DMS153 treated with DMSO at 0.1 percent for 48 hours (cell line): Measurements from ENCODE around the gene SNRK.

ENCODE experiments used
- DNase-seq: peaks from one replicate; lab custom pipeline; 2025; ENCODE audit not compliant: unreplicated experiment; lab: John Stamatoyannopoulos, UW

Gene SNRK

GRCh38 chr3:43369404-43370292 lies 83.3 kb downstream of the SNRK start:
- DNase-seq = no peak

DNA sequence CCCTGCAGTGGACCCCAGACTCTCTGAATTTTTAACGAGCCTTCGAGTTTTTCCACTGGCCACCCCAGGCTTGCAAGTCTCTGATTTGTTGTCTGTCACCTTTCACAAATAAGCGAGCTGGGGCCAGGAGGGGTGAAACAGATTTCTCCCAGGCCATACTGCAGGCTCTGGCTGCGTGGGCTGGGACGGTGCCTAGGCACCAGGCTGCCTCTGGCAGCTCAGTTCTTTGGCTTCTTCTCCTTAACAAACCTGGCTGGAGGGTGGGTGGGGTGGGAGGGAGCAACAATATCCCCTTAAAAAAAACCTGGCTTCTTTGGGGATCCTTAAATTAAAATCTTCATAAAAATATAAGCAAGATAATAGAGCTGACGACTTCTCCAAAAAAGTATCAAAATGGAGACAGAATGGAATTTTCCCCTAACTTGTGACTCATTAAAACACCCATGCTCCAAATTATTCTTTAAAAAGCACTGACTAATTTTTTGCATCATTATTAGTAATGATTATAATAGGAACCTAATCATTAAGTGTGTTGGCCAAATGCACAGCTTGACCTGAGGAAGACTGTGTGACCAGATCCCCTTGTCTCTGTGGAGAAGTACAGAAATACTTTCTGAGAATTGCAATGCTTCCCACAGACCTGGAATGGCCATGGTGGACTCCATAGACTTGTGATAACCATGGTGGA lies 84.1 kb downstream of the SNRK start:
- DNase-seq = no peak

DNA sequence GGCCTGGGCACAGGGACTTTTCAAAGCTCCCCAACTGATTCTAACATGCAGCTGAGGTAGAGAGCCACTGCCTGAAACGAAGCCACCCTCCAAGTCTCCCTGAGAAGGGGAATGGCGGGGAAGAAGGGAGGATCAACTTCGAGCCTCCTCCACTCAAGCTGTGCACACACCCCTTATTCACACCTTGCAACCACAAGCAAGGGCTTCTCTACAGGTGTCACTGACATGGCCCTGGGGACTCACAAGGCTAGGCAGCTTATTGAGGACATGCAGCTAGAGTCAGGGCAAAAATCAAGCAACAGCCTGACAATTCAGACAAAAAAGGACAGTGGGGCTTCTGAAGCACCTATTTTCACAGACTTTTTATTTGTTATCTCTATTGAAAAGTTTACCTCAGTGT lies 85.2 kb downstream of the SNRK start:
- no peak for DNase-seq

DNA sequence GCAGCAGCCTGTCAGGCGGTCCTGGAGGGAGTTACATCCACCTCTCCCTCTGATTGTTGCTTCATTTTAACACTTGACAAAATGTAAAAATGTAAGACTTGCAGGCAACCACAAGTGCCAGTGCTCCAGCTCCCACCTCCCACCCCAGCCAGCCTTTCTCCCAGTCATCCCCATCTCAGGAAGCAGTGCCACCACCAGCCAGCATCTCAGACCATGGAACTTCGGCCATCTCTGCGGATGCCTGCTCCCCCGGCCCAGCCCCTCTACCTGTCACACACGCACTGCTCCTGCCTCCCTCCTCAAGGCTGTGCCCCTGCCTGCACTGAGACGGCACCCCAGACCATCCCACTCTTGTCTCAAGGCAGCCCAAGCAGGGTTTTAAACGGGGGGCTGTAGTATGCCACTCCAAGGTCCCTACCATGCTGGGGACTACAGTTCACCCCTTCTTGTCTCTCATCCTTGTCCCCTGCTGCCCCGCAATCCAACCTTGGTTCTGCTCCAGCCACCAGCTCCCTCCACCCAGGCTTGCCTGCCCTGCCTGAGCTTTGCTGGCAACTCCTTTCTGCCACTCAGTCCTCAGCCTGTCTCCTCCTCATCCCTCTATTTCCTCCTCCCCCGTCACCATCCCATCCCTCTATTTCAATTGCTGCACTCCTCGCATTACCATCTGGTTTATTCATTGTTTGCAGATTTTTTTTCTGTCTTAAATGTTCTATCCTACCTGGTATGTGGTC lies 85.8 kb downstream of the SNRK start:
- DNase-seq = no peak

DNA sequence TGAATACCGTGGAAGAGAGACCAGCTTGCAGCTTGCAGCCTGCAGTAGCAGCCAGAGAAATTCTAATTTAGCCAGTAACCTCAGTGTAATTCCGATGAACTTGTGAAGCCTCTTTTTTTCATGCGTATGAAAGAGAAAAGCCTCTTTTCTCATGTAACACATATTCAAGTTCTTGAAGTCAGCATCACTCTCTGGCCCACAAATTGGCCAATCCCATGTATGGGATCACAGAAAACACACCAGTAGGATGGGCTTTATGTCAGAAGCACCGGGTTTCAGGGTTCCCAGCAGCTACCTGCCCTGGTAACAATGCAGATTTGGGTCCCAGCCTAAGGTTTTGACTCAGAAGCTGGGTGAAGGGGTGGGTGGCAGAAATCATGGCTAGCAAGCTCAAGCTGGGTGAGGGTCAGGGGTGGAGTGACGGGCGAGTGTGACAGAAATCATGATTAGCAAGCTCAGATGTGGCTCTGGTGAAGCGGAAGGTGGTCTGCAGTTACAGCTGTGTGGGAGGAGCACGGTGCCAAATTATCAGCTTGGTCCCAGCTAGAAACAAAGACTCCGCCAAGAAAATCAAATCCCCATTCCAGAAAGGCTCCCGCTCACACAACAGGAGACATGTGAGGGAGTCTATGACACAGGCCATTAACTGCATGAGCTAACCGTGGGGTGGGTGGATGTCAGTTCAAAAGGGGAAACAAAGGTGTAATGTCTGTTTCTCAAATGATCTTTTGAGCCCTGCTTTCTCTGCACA lies 86.6 kb downstream of the SNRK start:
- no peak for DNase-seq

DNA sequence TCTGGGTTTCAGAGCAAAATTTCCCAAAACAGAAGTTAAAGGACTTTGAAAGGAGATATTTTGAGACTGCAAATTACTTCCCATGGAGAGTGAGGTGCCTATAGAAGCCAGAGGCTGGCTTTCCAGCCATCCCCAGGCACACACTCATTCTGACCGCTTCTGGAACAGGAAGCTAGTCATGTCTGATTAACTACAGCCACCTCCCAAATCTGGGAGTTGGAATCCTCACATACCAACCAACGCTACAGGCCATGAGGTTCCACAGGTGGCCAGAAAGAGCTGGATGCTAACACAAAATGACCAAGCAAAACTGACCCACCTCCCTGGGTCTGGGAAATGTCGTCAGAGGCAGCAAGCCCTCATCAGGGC lies 87.2 kb downstream of the SNRK start:
- no peak for DNase-seq

- DNase-seq = no peak
Observed at GRCh38 chr3:43378066-43378935, 92.0 kb downstream of the SNRK start.

DNA sequence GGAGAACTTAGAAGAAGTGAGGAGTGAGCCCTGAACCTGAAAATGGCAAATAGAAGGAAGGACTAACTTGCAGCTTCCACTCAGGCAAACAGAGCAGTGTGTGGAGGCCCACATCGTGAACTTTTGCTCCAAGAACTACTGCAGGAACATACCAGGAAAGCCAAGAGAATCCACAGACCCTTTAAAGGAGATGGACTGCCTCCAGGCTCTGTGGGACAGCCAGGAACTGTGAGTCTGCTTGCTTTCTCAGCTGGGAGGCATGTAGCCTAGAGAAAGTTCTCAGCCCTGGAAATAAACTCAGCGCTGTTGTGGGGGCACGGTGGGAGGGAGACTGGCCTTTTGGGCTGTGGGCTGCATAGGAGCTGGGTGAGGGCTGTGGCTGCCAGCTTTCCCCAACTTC lies 93.0 kb downstream of the SNRK start:
- DNase-seq = no peak

DNA sequence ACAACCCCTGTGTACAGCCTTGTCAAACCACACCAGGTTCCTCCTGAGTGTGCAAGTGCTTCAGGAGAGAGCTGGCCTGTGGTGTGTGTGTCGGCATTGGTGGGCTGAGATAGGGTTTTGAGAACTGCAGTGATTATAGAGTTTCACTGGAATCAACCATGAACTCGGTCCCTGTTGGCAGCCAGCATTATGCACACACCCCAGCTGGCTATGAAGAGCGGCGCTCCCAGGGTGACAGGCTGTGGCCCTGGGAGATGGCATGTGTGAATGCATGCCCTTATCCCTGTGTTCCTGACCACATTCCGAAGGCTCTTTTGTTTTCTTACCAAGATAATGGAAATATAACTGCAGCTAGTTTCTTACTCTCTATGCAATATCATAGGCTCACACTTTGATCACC lies 101.8 kb downstream of the SNRK start:
- no peak for DNase-seq

DNA sequence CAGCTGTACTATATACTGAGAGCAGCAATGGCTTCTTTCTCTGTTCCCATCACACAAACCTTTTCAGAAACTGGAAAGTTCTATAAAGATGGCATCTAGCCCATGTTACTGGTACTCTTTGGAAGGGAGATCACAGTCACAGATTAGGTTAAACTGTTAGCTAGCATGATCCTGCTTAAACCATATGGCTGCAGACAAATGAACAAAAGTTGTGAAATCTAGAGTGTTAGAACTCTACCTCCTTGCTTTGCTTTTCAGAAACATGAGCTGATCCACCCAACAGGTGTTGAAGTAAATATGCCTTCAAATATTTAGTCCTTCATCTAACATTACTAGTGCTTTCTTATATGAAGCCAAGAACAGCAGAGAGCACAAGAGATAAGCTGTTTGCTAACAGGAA lies 102.6 kb downstream of the SNRK start:
- DNase-seq = no peak

- DNase-seq = no peak
Observed at GRCh38 chr3:43389388-43390254, 103.3 kb downstream of the SNRK start.

GRCh38 chr3:43390255-43390588 lies 103.9 kb downstream of the SNRK start:
- no peak for DNase-seq

- no peak for DNase-seq
Observed at GRCh38 chr3:43391621-43392020, 105.3 kb downstream of the SNRK start.

DNA sequence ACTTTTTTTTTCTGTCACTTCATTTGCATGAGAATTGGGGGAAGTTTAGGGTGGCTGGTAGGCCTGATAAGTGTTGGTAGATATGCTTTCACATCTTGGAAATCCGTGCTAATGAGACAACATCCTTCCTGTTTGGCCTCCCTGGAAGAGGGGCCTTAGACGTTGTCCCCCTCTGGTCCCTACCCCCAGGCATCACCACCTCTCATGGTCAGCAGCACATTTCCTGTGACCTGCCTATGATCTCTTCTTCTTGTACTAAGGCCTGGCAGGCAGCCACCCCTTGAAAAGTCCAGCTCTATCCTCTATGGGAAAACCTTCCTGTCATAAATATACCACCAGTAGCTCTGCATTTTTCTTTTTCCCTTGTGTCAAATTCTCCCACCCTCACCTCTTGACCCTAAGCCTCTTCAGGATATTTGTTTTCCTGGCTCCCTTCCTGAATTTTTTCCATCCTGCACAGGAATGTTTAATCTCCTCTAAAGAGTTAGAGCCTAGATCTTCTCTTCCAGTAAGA lies 107.8 kb downstream of the SNRK start:
- DNase-seq = no peak

DNA sequence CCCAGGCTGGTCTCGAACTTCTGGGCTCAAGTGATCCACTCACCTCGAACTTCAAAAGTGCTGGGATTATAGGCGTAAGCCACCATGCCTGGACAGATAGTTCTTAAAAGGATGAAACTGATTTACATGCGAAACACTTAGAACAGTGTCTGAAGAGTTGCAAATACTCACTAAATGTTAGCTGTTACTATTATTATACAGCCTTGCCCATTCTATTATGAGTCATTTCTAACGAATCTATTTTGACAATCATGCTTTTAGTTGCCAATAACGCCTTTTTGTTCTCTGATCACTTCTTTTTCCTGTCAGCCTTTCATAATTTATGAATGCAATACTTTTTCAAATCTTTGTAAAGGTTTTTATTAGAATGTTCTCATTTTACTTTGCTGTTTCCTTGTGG lies 112.7 kb downstream of the SNRK start:
- DNase-seq = no peak

- DNase-seq = no peak
Observed at GRCh38 chr3:43400167-43400566, 113.8 kb downstream of the SNRK start.
